ENCODE measurements around the gene RGS16.
"Not testable (repeated sequence)": the region's sequence is repeated elsewhere in the genome, so short reads cannot be mapped to it uniquely, and the experiment has no call there.

The RGS16 gene

GRCh38 chr1:182604175-182605164 lies at the start of gene RGS16:
RGS16 (minus strand) TSS chr1:182604389; CDS start chr1:182604259, 130 bp downstream.
- DNase-seq: peak; percentile 96

GRCh38 chr1:182653986-182654385 lies 49.8 kb upstream of the RGS16 start:
- no peak for DNase-seq

- DNase-seq: no peak
These were observed 48.7 kb upstream of the RGS16 start for GRCh38 chr1:182652933-182653332.

DNA sequence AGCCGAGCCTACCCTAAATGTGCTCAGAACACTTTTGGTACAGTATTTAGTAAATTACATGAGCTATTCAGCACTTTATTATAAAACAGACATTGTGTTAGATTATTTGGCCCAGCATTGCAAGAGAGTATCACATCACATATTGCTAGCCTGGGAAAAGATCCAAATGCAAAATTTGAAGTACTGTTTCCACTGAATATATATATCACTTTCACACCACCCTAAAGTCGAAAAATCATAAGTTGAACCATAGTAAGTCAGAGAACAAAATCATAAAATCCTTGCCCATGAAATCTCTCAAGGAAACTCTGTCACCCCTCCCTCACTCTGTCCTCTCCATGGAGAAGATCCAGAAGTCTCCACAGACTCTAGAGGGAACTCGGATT lies 47.1 kb upstream of the RGS16 start:
- no peak for DNase-seq

DNA sequence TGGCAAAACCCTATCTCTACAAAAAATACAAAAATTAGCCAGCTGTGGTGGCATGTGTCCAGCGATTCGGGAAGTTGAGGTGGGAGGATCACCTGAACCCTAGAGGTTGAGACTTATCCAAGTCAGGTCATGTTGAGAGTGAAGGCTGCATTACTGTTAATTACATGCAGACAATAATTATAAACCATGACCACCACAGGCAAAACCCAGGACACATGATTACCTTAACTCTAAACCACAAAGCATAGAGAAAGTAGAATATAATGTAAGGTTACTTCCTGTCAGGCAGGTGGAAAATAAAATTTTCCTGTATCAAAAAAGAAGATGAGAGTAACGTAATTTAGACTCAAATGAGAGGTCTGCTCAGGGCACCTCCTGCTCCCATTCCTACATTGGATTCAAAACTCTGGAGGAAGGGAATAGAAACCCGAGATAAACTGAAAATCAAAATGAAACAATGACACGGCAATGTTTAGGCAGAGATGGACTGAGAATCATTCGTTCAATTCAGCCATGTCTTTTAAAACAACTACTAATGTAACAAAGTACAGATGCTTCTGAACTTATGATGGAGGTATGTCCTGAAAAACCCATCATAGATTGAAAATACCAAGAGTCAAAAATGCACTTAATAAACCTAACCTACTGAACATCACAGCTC lies 46.6 kb upstream of the RGS16 start:
- no peak for DNase-seq

DNA sequence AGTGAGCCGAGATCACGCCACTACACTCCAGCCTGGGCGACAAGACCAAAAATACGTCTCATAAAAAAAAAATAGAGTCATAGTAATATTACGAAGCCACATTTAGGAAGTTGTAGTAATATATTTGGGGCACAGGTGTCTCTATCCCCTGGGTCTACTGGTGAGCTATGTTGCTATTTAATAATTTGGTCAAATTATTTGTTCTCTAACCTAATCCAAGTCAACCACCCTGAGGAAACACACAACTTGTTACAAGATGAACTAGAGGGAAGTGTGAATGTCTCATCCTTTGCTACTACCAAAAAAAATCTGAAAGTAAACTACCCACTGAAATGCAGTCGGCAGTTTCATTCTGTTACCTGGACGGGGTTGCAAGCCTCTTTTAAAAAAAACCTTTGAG lies 44.9 kb upstream of the RGS16 start:
- DNase-seq: no peak

DNA sequence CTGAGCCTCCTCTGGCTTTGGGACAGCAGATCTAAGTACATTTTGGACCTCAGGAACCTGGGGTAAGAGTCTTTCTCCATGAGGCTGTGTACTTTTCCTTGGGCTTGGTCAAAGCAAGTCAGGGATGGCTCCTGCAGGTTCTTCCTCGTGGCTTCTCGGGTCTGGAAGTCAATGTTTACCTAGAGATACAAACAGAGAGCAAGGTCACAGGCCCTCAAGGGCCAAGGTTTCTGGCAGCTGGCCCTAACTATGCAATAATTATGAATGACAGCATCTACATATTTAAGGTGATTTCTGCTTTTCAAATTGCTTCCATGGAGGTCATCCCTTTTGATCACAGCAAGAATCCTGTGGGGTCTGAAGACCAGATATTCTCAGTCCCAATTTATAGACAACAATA lies 42.5 kb upstream of the RGS16 start:
- DNase-seq: no peak

- DNase-seq: no peak
These were observed 40.7 kb upstream of the RGS16 start for GRCh38 chr1:182644886-182645285.

- DNase-seq: no peak
These were observed 39.5 kb upstream of the RGS16 start for GRCh38 chr1:182643699-182644098.

DNA sequence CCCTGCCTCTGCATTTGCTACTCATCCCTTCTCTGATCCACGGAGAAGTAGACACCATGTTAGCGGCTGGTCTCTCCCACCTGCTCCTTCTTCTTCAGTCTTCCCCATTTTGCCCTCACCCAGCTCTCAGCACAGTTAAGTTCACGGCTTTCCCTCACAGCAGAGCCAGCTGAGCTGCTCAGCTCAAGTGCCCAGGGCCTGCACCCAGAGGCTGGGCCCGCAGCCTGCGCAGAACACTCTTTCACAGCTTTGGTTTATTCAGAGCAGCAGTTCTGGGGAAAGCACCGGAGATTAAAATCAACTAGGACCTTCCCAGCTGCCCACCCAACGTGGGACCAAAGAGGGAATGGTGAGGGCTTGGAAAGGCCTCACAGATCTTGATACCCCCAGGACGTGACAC lies 38.3 kb upstream of the RGS16 start:
- DNase-seq: no peak

DNA sequence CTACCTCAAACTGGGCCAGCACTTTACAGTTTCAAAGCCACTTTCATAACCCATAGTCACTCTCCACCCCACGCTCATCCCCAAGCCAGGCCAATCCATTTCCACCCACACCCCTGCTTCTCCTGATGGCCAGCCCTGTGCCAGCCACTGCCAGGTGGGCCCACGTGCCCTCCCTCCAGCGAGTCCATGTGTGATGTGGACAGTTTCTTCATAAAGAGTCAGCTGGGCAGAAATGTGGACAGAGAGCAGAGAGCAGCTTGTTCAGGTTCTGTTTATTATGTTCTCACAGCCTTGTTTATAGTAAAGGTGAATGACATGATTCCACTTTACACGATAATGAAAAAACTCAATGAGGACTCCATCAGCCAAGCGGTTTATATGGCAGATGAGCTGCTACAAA lies 37.4 kb upstream of the RGS16 start:
- DNase-seq: no peak

GRCh38 chr1:182639330-182639729 lies 35.1 kb upstream of the RGS16 start:
- DNase-seq: no peak

DNA sequence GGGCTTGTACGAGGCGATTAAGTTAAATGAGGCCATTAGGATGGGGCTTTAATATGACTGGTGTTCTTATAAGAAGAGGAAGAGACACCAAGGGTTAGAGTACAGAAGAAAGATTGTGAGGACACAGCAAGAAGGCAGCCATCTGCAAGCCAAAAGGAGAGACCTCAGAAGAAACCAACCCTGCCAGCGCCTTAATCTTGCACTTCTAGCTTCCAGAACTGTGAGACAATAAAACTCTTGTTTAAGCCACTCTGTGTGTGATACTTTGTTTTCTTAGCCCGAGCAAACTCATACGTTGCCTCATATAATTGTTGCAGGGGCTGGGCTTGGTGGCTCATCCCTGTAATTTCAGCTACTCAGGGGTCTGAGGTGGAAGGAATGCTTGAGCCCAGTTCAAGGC lies 33.6 kb upstream of the RGS16 start:
- DNase-seq: no peak

- DNase-seq: no peak
These were observed 31.7 kb upstream of the RGS16 start for GRCh38 chr1:182635871-182636270.

DNA sequence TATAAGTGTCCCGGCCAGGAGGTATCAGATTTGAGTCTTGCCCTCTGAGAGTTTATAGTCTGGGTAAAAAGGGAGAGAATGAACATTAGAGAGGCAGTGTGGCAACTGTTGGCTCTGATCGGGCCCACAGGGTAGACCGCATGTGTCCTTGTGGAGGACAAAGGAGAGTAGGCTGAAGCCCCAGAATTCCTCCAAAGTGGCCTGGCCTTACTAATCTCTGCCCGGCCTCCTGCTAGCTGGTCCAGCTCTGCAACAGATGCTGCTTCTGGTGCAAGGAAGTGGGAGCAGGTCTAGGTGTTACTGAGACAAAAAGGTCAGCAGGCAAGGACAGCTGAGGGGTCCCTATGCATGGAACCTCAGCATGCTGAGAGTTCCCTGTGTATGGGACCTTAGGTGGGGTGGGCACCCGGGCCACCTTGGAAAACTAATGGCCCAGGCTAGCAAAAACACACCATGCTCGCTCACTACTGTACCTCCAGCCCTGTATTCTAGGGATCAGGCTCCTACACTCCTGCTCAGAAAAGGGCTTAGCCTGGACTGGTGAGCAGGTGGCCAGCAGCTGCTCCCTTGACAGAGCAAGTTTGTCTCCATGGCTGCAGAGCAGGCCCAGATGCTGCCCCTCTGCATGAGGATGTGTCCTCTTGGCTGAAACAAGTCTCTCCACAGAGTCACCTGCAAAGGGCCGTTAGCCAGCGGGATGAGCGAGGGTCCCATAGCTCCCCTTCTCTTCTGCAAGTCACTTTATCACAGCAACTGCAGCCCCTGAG lies 30.3 kb upstream of the RGS16 start:
- no peak for DNase-seq

- no peak for DNase-seq
These were observed 29.6 kb upstream of the RGS16 start for GRCh38 chr1:182633657-182634281.

DNA sequence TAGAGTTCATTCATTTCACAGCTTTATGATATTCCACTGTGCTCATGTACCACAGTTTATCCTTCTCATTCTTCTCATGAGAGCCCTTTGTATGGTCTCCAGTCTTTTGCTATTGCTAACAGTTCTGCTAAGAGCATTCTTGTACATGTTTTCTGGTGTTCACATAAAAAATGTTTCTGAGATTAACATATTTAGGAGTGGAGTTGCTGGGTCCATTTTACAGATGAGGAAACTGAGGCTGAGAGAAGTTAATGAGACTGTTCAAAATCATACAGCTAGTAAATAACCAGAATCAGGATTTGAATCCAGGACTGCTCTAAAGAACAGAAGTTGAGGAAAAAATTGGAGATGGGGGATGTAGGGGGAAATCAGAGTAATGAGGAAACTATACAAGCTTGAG lies 28.8 kb upstream of the RGS16 start:
- no peak for DNase-seq

GRCh38 chr1:182632441-182632857 lies 28.3 kb upstream of the RGS16 start:
- not testable (repeated sequence) for DNase-seq

DNA sequence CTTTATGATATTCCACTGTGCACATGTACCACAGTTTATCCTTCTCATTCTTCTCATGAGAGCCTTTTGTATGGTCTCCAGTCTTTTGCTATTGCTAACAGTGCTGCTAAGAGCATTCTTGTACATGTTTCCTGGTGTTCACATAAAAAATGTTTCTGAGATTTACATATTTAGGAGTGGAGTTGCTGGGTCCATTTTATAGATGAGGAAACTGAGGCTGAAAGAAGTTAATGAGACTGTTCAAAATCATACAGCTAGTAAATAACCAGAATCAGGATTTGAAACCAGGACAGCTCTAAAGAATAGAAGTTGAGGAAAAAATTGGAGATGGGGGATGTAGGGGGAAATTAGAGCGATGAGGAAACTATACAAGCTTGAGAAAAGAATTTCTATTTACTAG lies 27.8 kb upstream of the RGS16 start:
- DNase-seq: no peak

- DNase-seq: no peak
These were observed 27.0 kb upstream of the RGS16 start for GRCh38 chr1:182631053-182631677.

GRCh38 chr1:182630586-182630985 lies 26.4 kb upstream of the RGS16 start:
- DNase-seq: no peak

DNA sequence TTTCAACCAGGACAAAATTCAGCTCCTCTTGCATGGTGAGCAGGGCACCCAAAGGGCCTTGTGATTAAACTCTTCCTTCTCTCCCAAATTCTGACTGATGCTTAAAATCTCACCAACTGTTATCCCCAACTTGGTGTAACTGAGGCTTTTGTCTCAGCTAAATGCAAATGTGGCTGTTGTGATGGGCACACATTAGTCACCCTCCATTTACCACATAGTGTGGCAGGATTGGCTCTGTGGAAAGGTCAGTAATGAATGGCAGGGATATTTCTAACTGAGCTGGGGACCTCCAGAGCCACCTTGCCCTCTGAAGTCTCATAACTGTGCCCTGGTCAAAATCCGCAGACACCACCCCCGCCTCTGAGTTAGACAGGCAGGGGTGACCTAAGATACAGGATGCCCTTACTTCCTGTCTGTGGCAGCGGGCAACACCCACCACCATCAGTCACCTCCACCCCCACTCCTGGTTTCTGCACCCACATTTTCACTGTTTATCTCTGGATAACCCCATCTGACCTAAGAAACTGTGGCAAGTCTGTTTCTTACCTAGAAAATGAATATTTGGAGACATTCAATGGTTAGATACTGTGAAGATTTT lies 25.4 kb upstream of the RGS16 start:
- DNase-seq: peak; percentile 47
